Measurements from ENCODE around the gene HOXC6.

Gene HOXC6

DNA sequence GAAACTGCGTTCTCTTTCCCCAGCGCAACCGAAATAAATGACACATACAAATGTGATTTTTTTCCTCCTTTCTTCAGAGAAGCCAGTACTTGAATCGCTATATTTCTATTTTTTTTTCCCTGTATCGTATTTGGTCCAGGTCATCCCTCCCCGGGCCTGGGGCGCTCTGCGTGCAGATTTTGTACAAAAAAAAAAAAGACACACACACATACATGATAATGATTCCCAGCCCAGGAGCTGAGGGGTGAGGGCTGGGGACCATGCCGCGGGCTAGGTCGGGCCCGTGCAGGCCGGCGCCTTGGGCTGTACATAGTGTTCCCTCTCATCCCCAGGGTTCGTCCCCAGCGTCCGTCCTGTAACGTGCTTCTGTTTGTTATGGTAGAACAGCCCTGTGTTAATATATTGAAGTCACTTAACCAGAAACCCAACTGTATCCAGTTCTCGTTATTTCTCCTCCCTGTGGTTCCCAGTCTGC is 25.3 kb upstream of the HOXC6 start:
- DNase-seq: no peak

DNA sequence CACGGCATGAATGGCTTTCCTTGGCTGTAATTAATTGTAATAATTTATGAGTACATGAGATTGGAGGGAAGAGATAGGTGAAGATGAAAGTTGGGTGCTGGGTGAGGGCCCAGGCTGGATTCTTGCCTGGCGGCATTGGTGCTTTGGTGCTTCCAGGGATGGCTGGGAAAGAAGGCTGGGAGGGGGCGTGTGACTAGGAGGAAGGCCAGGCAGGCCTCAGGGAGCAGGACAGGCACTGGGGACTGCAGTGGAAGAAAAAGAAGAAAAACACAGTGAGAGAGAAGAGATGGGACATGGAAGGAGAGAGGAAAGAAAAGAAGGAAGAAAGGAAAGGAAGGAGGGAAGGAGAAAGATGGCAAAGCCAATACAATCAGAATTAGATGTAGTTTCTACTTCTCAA is 24.6 kb upstream of the HOXC6 start:
- no peak for DNase-seq

DNA sequence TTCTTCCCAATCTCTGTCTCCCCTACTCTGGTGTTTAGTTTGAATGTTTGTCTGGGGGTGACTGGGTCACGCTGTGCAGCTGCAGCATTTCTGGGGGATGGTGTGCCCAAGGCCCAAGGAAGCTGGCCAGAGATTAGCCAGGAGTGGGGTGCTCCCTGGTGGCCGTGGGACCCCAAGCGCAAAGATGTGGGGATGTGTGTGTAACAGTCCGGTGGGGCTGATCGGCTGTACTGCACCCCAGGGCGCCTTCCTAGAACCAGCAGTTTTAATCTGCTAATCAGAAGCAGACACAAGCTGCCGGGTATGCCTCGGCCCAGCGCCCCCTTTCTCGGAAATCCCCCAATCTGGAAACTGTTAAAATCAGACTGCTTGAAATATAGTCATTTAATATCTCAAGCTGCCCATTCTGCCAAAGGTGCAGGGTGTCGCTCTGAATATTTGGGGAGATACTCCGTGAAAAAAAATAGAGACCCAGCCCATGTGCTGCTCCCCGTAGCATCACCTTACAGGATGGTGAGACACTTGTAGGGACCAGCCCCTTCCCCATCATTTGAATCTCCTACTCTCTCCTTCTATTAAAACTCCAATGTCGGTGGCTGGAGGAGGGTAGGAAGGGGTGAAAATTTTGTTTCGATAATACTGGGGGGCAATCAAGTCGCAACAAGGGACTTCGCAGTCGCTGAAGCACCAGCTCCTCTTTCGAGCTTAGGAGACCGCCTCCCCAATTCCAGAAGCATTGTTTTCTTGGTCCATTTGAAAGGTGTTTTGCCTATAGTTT is 24.0 kb upstream of the HOXC6 start:
- no peak for DNase-seq

DNA sequence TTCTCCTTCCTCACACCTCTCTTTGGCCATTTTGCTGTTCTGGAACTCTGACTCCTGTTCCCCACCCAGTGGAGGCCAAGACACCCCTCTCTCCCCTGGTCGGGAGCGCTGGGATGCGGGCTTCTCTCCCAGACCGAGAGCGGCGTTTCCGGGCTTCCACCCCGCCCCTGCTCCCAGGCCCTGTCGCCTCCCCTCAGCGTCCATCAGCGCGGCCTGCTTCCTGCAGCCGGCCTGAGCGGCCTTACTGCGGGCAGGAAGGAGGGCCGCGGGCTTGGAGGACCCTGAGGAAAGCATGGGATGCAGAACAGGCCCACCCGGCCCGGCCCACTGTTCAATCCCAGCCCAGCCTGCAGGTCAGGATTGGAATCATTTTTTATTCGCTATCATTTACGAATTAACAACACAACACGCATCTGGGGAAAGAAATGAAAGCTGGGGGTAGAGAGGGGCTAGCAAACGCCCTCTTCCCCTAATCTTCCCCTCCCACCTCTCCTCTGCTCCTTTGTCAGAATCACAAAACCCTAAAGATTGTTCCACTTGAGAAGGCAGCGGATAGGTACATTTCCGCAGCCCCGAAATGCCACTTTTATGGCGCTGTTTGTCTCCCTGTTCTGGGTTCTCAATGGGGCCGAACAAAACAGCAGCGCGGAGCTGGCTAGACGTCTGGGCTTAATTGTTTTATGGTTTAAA is 23.3 kb upstream of the HOXC6 start:
- no peak for DNase-seq

DNA sequence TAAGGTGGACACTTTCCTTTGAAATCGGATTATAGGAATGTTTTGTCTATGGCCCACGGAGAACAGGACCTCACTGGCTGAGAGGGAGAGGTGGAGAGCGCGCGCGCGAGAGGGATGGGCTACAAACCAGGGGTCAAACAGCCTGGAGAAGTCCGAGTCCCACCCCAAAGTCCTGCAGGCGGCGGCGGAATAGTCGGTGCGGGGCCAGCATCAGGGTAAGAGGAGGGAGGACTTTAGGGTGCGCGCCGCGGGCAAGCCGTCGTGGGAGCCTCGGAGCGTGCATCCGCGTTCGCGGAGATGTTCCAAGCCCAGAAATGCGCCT is 22.7 kb upstream of the HOXC6 start:
- DNase-seq: no peak

DNA sequence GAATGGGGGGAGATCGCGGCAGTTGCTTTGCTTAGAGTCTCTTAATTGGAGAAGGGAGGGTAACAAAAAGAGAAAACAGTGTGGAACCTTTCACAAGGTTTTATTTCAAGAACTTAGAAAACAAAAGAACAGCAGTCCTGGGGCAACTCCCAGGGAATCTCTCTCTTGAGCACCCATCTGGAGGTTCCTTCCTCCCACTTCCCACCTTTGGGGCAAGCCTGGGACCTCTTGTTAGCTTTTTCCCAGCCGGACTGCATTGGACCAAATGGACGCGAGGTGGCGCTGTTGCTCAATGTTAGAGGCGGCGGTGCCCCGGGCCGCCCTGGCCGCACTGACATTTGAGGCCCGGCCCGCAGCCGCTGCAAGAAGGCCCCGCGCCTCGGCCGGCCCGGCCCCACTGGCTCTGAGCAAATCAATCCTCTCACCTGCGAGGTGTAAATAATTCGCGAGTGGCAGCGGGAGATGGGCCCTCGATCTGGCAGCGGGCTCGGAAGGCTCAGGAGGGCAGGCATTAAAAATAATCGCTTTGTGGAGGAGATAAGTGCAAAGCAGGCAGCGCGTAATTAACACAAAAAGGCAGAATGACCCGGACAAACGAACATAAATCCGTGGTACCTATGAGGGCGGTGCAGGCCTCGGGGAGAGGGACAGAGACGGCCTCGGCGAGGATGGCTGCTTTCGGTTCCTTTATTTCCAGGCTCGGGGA is 22.2 kb upstream of the HOXC6 start:
- DNase-seq: peak; percentile 40

DNA sequence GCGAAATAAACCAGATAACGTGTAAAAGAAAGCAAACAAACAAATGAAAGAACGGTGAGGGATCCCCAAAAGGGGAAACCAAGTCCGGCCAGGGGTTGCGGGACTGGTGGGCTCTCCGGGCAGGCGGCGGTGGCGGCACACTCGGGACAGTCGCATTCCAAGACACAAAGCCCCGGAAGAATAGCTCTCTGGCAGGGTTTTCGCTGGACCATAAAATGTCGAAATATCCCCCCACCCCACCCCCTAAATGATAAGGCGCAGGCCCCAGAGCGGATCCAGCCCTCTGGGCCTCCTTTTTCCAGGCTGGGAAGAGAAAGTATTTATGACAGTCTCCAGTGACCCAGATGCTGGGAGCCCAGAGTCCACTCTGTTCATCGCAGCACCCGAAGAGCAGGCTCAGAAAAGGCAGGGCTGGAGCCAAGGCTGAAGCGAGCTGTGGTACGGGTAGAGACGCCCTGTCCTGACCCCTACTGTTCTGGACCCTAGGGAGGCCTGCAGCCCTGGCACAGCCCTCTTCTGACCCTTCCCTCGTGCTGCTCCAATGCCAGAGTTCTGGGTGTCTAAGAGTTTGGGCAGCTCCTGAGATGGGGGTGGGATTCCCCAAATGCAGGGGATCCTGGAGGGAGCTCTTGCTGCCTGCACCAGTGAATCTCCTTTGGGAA is 21.6 kb upstream of the HOXC6 start:
- DNase-seq: no peak

DNA sequence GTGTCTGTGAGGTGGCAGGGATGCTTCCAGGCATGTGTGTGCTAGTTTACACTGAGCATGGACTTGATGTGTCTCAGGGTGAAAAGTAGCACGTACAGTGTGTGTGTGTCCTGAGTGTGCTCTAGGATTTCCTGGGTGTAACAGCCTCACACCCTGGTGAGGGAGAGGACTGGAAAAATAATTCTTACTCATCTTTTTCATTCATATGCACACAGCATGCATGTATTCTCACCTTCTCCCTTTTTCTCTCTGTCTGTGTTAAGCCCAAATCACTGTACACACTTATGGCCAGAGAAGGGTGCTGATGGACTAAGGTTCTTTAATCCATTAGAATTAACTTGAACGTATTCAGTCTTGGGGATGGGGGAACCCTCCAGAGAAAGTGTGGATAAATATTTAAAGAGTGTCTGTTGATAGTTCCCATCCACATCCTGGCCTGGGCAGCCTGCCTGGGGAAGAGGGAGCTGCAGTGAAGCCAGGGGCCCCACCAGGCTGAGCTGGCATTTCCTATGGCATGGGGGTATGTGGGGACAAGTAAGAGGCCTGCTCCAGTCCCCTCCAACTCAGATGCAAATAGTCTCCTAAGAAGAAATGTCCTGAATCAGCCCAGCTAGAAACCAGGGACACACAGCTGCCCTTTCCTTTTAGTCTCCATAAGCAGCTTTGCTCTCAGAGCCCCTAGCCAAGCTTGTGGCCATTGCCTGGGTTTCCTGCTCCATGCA is 20.5 kb upstream of the HOXC6 start:
- DNase-seq: no peak

DNA sequence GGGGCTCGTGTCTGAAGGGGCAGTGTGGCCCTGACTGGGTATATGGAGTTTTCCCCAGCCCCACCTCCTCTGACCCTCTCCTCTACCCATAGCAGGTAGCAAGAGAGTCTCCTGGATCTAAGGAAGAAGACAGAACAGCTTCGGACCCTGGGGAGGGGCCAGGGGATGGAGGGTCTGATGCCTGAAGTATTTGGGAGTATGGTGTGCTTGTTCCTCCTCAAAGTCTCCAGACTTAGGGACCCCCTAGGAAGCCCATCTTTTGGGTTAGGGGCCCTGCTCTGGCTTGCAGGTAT is 20.0 kb upstream of the HOXC6 start:
- no peak for DNase-seq

DNA sequence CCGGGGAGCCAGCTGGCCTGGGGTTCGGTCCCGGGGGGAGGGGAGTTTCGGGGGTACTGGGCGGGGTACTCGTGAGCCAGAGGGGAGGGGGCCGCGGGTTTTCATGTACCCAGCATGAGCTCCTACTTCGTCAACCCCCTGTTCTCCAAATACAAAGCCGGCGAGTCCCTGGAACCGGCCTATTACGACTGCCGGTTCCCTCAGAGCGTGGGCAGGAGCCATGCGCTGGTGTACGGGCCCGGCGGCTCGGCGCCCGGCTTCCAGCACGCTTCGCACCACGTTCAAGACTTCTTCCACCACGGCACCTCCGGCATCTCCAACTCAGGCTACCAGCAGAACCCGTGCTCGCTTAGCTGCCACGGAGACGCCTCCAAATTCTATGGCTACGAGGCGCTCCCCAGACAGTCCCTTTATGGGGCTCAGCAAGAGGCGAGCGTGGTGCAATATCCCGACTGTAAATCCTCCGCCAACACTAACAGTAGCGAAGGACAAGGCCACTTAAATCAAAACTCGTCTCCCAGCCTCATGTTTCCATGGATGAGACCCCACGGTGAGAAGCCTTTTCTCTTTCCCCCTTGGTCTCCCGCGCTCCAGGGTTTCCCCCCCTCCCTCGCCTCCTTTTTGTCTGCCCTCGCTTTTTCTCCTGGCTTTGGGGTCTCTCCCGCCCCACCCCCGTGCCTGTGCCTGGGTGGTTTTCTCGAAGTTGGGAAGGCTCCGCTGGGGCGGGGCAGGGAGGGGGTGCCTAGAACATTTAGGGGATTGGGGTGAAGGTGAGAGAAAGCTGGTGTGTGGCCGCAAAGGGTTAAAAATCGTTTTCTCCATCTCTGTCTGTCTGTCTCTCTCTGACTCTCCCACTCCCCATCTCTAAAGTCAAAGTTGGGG is 18.8 kb upstream of the HOXC6 start:
- DNase-seq: no peak

DNA sequence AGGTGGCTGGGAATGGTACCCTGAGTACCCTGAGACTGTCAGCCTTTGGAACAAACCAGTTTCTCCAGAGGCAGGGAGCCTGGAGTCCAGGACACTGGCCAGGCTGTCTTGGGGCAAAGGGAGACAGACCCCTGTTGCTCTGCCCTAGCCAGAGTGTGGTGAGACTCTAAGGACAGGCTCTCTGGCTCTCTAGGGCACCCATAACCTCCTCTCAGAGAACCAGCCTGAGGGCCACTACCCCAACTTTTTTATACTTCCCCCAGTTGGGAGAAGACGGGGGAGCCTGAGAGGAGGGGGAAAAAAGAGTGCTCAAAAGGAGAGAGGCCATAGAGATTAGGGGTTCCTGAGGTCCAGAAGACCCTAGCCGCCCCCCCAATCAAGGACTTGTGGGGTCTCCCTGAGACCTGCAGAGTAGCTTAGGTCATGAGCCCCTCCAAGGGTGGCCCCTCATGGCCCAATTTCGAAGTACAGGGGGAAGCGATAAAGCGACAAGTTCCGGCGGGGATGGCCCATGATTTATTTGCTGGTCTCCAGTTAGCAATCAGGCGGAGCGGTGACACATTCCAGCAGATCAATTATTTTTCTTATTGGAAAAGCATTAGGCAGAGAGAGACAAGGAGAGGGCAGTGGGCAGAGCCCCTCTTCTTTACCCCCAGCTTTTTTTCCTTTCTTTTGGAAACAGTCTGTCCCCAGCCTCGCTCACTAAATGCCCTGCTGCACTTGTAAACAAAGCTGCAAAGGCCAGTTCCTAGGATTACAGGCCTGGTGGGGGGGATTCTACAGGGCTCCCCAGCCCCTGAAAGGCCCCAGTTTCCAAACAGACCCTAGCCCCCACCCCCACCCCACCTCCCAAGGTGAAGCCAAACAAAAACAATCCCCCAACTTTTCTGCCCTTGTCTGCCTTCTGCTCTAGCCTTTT is 17.9 kb upstream of the HOXC6 start:
- DNase-seq: no peak

DNA sequence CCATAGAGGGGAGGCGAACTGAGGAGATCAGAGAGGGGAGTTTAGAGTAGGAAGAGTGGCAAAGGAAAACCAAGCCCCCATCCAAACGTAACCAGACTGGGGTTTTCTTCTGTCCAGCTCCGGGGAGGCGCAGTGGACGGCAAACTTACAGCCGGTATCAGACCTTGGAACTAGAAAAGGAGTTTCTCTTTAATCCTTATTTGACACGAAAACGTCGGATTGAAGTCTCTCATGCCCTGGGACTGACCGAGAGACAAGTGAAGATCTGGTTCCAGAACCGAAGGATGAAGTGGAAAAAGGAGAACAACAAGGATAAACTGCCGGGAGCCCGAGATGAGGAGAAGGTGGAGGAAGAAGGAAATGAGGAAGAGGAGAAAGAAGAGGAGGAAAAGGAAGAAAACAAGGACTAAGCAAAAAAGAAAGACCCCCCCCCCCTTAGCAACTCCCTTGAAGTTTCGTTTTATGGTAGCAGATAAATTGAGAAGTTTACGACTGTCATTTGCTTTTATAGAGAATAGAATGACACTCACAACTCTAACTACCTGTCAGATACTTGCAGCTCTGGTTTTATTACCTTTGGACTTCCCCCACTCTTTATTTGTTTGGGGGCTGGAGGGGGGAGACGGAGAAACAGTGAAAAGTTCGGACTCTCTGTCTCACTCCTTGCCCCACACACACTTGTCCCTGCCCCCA is 17.1 kb upstream of the HOXC6 start:
- DNase-seq: no peak

DNA sequence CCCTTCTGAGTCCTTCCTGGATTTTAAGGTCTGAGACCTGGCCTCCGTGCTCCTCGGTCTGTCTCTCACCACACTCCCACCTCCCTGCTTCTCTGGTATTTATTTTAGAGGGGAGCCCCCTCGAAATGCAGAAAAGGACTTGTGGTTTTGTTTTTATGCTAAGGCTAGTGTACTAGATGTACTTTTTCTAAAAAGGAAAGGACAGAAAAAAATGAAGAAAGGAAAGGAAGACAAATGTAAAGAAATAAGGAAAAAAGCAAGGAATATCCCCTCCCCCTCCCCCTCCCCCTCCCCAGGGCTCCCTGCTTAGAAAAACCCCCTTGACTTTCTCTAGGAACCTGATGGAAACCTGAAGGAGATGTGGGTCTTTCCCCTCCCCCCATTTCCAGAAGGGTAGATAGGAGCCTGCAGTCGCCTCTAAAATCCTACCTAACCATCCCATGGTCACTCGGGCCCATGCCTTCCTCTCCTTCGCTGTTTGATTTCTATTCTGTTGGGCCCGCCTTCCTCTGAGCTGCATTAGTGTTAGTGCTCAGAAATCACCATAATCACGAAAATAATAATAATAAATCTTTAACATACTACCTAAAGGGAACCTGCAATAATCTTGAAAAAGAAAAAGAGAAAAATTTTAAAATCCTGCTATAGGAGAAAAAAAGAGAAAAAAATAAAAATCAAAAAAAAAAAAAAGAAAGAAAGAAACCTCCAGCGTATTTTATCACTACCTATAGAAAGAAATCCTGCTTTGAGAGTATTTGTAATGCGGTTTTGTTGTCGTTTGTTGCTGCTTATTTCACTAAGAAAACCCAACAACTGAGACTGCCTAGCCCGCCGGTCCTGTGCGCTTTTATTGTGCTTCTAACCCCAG is 16.3 kb upstream of the HOXC6 start:
- DNase-seq: no peak

DNA sequence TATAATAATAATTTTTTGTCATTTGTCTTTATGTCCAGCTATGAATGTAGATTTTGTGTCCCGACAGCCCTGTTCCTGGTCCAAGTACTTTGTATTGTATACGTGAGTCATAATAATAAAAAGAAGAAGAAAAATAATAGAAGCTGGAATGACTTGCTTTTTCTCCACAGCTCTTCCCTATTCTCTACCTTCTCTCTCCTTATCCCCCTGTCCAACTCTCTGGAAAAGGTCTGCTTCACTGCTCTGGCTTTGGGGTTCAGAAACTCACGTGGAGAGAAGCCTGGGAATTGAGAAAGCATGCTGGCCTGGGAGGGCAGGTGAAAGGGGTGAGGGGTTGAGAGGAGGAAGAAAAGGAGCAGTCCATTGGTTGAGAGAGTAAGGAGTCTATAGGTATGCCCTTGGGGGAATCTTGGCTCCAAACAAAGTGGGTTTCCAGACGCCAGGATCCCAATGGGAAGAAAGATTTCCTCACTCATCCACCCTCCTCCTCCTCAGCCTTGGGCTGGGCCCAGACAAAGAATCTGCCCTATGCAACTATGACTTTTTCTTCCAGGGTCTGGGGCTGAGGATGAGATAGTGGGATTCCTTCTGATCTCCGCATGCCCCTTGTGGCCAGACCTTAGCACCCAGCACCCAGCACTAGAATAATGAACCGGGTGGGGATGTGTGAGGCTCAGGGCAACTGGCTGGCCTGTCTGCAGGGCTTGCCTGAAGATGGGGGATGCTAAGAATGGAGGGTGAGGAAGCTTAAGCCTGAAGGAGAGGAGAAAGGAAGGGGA is 15.4 kb upstream of the HOXC6 start:
- DNase-seq: no peak

DNA sequence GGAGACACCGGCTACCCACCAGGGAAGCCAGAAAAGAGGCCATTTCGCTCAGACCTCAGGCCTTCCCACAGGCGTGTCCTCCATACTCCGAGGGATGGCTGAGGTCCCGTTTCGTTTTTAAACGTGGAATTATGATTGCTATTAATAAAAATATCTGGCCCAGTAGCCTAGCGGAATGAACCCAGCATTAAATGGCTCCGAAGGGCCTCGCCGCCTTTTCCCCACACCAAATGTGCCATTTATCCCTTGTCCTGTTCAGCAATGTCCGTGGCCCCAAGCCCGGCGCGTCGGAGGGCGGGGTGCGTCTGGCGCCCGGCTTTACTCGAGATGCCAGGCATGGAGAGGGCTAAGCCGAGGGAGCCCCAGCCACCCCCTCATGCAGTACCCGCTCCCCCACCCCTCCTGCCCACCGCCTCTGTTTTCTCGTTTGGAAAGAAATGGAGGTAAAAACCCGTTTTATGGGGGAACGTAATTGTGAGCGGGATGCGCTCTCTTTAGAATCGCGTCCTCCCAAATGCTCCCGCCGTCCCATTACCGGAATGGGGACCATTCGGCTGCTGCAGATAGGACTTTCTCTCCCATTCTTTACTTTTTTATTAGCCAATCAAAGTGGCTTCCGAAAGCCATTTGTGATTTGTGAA is 13.7 kb upstream of the HOXC6 start:
- DNase-seq: no peak

DNA sequence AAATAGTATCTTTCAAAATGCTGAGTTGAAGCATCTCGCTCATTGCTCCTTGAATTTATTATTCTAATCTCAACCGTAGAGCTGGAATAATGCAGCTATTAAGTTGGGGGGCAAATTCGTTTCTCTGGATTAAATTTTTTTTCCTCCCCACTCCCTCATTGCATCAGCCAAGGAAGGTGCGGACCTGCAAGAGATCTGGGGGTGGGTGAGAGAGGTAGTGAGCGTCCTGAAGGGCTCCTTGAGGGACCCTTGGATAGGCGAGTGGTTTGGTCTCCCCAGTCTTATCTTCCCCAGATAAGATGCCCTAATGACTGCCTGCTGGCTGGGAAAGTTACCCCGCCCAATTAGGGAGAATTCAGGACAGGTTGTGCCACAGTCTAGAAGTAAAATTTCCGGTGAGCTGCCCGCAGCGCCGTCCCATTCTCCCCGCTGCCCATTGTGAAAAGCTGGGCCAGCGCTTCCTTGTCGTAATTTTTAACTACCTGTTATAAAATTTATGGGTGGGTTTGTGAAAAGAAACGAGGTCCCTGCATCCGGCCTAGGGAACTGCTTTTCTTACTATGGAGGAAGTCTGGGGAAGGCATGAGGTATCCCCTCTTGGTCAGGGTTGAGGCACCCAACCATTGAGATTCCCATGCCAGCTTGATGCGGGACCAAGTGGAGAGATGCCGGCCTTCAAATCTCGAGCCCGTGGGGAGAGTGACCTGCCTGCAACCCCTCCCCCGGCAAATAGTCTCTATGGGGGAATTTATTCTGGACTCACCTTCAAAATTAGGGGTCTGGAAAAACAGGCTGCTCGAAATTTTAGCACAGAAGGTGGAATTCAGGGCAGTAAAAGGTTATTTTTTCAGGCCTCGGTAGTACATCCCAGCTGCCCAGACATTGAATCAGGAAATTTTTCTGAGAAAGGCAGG is 13.0 kb upstream of the HOXC6 start:
- DNase-seq: no peak

DNA sequence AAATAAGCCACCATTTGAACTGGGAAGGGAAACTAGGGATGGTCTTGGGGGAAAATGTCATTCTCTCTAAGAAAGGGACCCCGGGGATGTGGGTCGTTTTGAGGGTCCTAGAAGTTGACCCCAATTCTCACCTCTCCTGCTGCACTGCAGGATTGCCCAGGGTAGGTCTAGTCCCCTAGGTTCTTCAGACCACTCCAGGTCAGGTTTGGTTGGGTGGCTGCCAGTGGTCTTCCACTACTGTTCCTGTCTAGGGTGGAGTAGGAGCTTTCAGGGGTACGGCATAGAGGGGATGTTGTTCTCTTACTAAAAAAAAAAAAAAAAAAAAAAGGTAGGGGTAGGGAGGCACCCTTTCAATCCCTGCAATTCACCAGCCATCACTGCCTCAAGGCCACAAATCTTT is 12.2 kb upstream of the HOXC6 start:
- no peak for DNase-seq

All from activated gamma-delta T cell (primary cell).